Measurements from ENCODE around the gene SIK3.

- TF ChIP-seq, protein P1, sequence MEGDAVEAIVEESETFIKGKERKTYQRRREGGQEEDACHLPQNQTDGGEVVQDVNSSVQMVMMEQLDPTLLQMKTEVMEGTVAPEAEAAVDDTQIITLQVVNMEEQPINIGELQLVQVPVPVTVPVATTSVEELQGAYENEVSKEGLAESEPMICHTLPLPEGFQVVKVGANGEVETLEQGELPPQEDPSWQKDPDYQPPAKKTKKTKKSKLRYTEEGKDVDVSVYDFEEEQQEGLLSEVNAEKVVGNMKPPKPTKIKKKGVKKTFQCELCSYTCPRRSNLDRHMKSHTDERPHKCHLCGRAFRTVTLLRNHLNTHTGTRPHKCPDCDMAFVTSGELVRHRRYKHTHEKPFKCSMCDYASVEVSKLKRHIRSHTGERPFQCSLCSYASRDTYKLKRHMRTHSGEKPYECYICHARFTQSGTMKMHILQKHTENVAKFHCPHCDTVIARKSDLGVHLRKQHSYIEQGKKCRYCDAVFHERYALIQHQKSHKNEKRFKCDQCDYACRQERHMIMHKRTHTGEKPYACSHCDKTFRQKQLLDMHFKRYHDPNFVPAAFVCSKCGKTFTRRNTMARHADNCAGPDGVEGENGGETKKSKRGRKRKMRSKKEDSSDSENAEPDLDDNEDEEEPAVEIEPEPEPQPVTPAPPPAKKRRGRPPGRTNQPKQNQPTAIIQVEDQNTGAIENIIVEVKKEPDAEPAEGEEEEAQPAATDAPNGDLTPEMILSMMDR (IDR thresholded peaks at IDR 0.05): no peak
- TF ChIP-seq FOXJ3 (CRISPR knock-in tag; IDR thresholded peaks at IDR 0.05): no peak
Observed at GRCh38 chr11:116994195-116994594, 104.0 kb downstream of the SIK3 start.
